NB4 (cell line): ENCODE results near the gene KLK5.

ENCODE experiments used
- MAX ChIP-seq: IDR thresholded peaks from 2 replicates; pipeline ENCODE4 v1.6.1; 2011; ENCODE audit warnings: low read depth, low read length
- POLR2A ChIP-seq: IDR thresholded peaks from 2 replicates; pipeline ENCODE4 v1.6.1; 2011; ENCODE audit warnings: mild to moderate bottlenecking; ENCODE audit not compliant: insufficient read length; ENCODE audit errors: extremely low read depth
- TF ChIP-seq, protein P1 (sequence below): IDR thresholded peaks from one replicate; pipeline ENCODE4 v1.5.1; 2012; ENCODE audit warnings: low read depth, low read length

DNA sequence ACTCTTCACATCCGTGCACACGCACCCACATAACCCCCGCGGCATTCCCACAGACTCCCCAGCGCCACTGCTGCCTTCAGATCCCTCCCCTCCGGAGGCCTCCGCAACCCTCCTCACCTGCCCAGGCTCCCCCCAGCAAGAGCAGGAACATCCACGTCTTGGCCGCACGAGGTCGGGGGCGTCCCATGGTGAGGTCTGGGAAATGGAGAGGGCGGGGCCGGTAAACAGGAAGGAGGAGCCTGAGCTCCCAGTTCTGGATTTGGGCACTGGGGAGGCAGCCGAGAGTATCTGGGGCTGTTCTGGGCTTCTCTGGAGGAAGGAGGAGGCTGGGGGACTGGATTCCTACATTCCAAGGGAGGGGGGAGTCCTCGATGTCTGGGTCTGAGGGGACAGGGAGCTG, 48.1 kb upstream of the KLK5 start:
- TF ChIP-seq, protein P1, sequence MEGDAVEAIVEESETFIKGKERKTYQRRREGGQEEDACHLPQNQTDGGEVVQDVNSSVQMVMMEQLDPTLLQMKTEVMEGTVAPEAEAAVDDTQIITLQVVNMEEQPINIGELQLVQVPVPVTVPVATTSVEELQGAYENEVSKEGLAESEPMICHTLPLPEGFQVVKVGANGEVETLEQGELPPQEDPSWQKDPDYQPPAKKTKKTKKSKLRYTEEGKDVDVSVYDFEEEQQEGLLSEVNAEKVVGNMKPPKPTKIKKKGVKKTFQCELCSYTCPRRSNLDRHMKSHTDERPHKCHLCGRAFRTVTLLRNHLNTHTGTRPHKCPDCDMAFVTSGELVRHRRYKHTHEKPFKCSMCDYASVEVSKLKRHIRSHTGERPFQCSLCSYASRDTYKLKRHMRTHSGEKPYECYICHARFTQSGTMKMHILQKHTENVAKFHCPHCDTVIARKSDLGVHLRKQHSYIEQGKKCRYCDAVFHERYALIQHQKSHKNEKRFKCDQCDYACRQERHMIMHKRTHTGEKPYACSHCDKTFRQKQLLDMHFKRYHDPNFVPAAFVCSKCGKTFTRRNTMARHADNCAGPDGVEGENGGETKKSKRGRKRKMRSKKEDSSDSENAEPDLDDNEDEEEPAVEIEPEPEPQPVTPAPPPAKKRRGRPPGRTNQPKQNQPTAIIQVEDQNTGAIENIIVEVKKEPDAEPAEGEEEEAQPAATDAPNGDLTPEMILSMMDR, result no peak
- no peak for TF ChIP-seq MAX
- no peak for TF ChIP-seq POLR2A
